ENCODE data around the gene SORL1-AS1.

GRCh38 chr11:121451178-121451985 is 1.4 kb downstream of the SORL1-AS1 start:
- TF ChIP-seq TAF1 (IDR thresholded peaks at IDR 0.05; ENCODE audit: borderline replicate concordance, low read depth, low read length) = no peak
- TF ChIP-seq CTCF (IDR thresholded peaks at IDR 0.05) = no peak
- TF ChIP-seq GABPA (IDR thresholded peaks at IDR 0.05; ENCODE audit: low read depth) = no peak

All from SK-N-SH (cell line).